Endothelial cell of umbilical vein (primary cell): ENCODE data around the gene SMIM44. TPM values are rescaled to one million over a fixed set of nuclear protein-coding genes. Genes with fewer than 3 reads are reported as not detected.

Source experiments
- BruUV-seq: library from RNA; stranded (reverse); fragments of 400-500 nt; replicated peaks from 2 replicates; lab custom pipeline; 2021; lab: Mats Ljungman, UMichigan
- CTCF ChIA-PET: fragments of 300-600, 350-600 bp; sonication (Branson Sonifier 250); formaldehyde crosslinking; loops from one replicate; lab custom pipeline; 2021; ENCODE audit warnings: antibody characterized with exemption, inconsistent platforms; lab: Charles Lee
- POLR2A ChIA-PET: fragments of 300-600, 350-600 bp; sonication (Branson Sonifier 250); formaldehyde crosslinking; loops from one replicate; lab custom pipeline; 2021; ENCODE audit warnings: antibody characterized with exemption, inconsistent platforms; lab: Charles Lee
- DNase-seq: peaks from one replicate; pipeline ENCODE4 v3.0.0-alpha.2; 2011; ENCODE audit warnings: low read depth, low spot score
- FAIRE-seq: peaks from 2 replicates; lab custom pipeline; 2011; peaks lifted over from hg19 to GRCh38; lab: Jason Lieb, UNC
- H2AFZ ChIP-seq: 2 replicates; pipeline ENCODE4 v1.6.0; 2012; ENCODE audit warnings: low read depth, low read length, control low read depth, inconsistent platforms
- H3K27ac ChIP-seq: 2 replicates; pipeline ENCODE4 v1.5.1; 2011; ENCODE audit warnings: low read depth, mild to moderate bottlenecking, control low read depth, low read length, moderate library complexity; ENCODE audit not compliant: insufficient read depth
- H3K27me3 ChIP-seq, 2 experiments: 2 replicates each; pipeline versions ENCODE4 v1.6.0 to v1.6.1; 2011; ENCODE audit warnings: low read length in 2 of 2, mixed read lengths in 1 of 2; ENCODE audit not compliant: control insufficient read depth in 2 of 2, insufficient read depth in 2 of 2
- H3K36me3 ChIP-seq, 2 experiments: 2 replicates in 1 of 2; 3 replicates in 1 of 2; pipeline ENCODE4 v1.5.1; 2011; ENCODE audit warnings: low read length in 2 of 2, mild to moderate bottlenecking in 1 of 2, moderate library complexity in 1 of 2; ENCODE audit not compliant: control insufficient read depth in 2 of 2, insufficient read depth in 2 of 2; ENCODE audit errors: extremely low read depth in 1 of 2
- H3K4me1 ChIP-seq: 3 replicates; pipeline ENCODE4 v1.5.1; 2011; ENCODE audit warnings: mild to moderate bottlenecking, low read length; ENCODE audit not compliant: control insufficient read depth, insufficient read depth; ENCODE audit errors: extremely low read depth
- H3K4me2 ChIP-seq: 2 replicates; pipeline ENCODE4 v1.6.1; 2011; ENCODE audit warnings: low read length, control low read depth, mixed read lengths; ENCODE audit not compliant: insufficient read depth
- H3K4me3 ChIP-seq, 3 experiments: fragments of 200-600 bp in 1 of 3; sonication (generic), shearing (Covaris generic) in 1 of 3; replicated peaks in 1 of 3; 2 replicates each; pipeline ENCODE4 v1.5.1; 2011 to 2016; ENCODE audit warnings: control low read depth in 3 of 3, low read length in 3 of 3, mild to moderate bottlenecking in 2 of 3, inconsistent platforms in 1 of 3, low read depth in 1 of 3, moderate library complexity in 1 of 3; ENCODE audit not compliant: insufficient read depth in 1 of 3
- H3K79me2 ChIP-seq: 2 replicates; pipeline ENCODE4 v1.6.0; 2012; ENCODE audit warnings: low read length, inconsistent platforms; ENCODE audit not compliant: control insufficient read depth, insufficient read depth
- H3K9ac ChIP-seq: replicated peaks from 2 replicates; pipeline ENCODE3; 2011; ENCODE audit warnings: low read length, control low read depth; ENCODE audit not compliant: insufficient read depth; ENCODE audit errors: extremely low read depth
- H3K9me1 ChIP-seq: replicated peaks from 3 replicates; pipeline ENCODE4 v1.6.0; 2011; ENCODE audit warnings: mild to moderate bottlenecking, low read length; ENCODE audit not compliant: control insufficient read depth, insufficient read depth; ENCODE audit errors: extremely low read depth
- H3K9me3 ChIP-seq: replicated peaks from 2 replicates; pipeline ENCODE4 v1.5.1; 2012; ENCODE audit warnings: low read length, inconsistent platforms; ENCODE audit not compliant: control insufficient read depth, insufficient read depth
- H4K20me1 ChIP-seq: replicated peaks from 2 replicates; pipeline ENCODE3; 2011; ENCODE audit warnings: mild to moderate bottlenecking, low read length; ENCODE audit not compliant: control insufficient read depth, insufficient read depth; ENCODE audit errors: extremely low read depth
- CTCF ChIP-seq, 2 donors: IDR thresholded peaks; 1 replicate in 1 of 2; 2 replicates in 1 of 2; pipeline ENCODE4 v1.5.1; 2011; ENCODE audit warnings: low read length in 2 of 2, mild to moderate bottlenecking in 2 of 2, moderate library complexity in 2 of 2, control low read depth in 1 of 2, inconsistent platforms in 1 of 2, low read depth in 1 of 2; ENCODE audit not compliant: insufficient read depth in 1 of 2; ENCODE audit errors: extremely low read depth in 1 of 2
- EZH2 ChIP-seq: IDR thresholded peaks from 2 replicates; pipeline ENCODE4 v1.6.1; 2012; ENCODE audit warnings: borderline replicate concordance, low read depth, mild to moderate bottlenecking, moderate library complexity, low read length, inconsistent platforms; ENCODE audit not compliant: severe bottlenecking
- FOS ChIP-seq: IDR thresholded peaks from 2 replicates; pipeline ENCODE4 v1.6.1; 2011; ENCODE audit warnings: mild to moderate bottlenecking, low read length, moderate library complexity, borderline replicate concordance; ENCODE audit not compliant: insufficient read depth
- GATA2 ChIP-seq: IDR thresholded peaks from 2 replicates; pipeline ENCODE4 v1.7.0; 2011; ENCODE audit warnings: low read depth, mild to moderate bottlenecking, moderate library complexity, mixed read lengths, low read length; ENCODE audit not compliant: insufficient read length, insufficient read depth
- JUN ChIP-seq: IDR thresholded peaks from 2 replicates; pipeline ENCODE4 v1.6.1; 2011; ENCODE audit warnings: borderline replicate concordance, low read depth; ENCODE audit not compliant: insufficient read length, insufficient read depth
- MAX ChIP-seq: IDR thresholded peaks from 2 replicates; pipeline ENCODE4 v1.6.1; 2011; ENCODE audit not compliant: insufficient read depth, insufficient read length
- MYC ChIP-seq: IDR thresholded peaks from one replicate; pipeline ENCODE4 v1.6.1; 2011; ENCODE audit warnings: mild to moderate bottlenecking, low read depth, low read length
- POLR2A ChIP-seq: IDR thresholded peaks from 2 replicates; pipeline ENCODE4 v1.6.1; 2012; ENCODE audit warnings: low read depth, mild to moderate bottlenecking, control low read depth, low read length
- POLR2AphosphoS5 ChIP-seq: IDR thresholded peaks from 2 replicates; pipeline ENCODE4 v1.6.1; 2012; ENCODE audit warnings: low read depth, mild to moderate bottlenecking, control low read depth, low read length, moderate library complexity; ENCODE audit not compliant: insufficient read depth
- dilution Hi-C: fragments of 300-500 bp; cut with MboI; formaldehyde crosslinking; loops from one replicate; pipeline ENCODE4 v1.15.0; 2019; ENCODE audit warnings: low sequenced_read_pairs; ENCODE audit not compliant: extremely low pct_ligation_motif_present
- intact Hi-C: fragments of 100-400 bp; cut with micrococcal nuclease; formaldehyde crosslinking; loops from one replicate; pipeline ENCODE4 v1.10.0; 2022
- polyA plus RNA-seq, 4 experiments: library from polyadenylated mRNA; depleted of rRNA in 3 of 4; stranded (reverse) in 3 of 4; unstranded in 1 of 4; fragments of >200 nt; gene quantifications; 2 replicates each; pipeline versions ENCODE4 v1.2.1 to v1.2.3, GENCODE V29; 2011 to 2012; ENCODE audit warnings: missing spikeins in 1 of 4
- total RNA-seq: library from RNA; stranded (reverse); gene quantifications from 2 replicates; pipeline ENCODE4 v1.2.3, GENCODE V29; 2021

SMIM44 gene
- total and polyA plus RNA-seq, 2 donors (not counting 3 experiments of a cell fraction or from before 2014, with no cell fraction given) = not detected

GRCh38 chr19:3505598-3506383 is 22.6 kb upstream of the SMIM44 start, which contains the start of gene FZR1:
TSS of gene FZR1 (plus strand) at chr19:3506311. CDS start at chr19:3522990, 16,679 bp downstream.
- Histone ChIP-seq H3K4me2 (peak within 1 kb of the TSS; percentile 94), H3K4me3 (peak within 1 kb of the TSS; percentile 76 to 91 (median 77)), H3K27ac (peak within 1 kb of the TSS; percentile 94), H3K4me1 (peaks cover 10% of the 10 kb centered on the region), H3K9me3 (no peaks in the 10 kb centered on the region), H3K36me3 (peaks cover 0 to 9% of the 10 kb centered on the region in 2 experiments), H2AFZ (peak within 1 kb of the TSS; percentile 98), H3K9ac (peak within 1 kb of the TSS; percentile 85), H4K20me1 (no peaks in the 10 kb centered on the region), H3K27me3 (no peaks in the 10 kb centered on the region), H3K9me1 (no peaks in the 10 kb centered on the region), H3K79me2 (peaks cover 46% of the 10 kb centered on the region)
- BruUV-seq = TSS peak; percentile 93
- DNase-seq (peak; percentile 98), FAIRE-seq (peak; percentile 95)
- CTCF ChIA-PET = interaction anchor here (1.9 kb wide), 1 partner anchor 21 kb away, joined by 9 read pairs; no protein-coding TSS in a partner anchor
- TF ChIP-seq MAX (peak; percentile 56), POLR2A (peak; percentile 47), GATA2 (no peak), JUN (no peak), FOS (no peak), EZH2 (no peak), CTCF (IDR thresholded peaks at IDR 0.05; ENCODE audit: extremely low read depth in 1 of 2, insufficient read depth in 1 of 2, low read depth in 1 of 2, low read length in 2 of 2) (no peak), MYC (peak; percentile 27), POLR2AphosphoS5 (peak; percentile 72)
- POLR2A ChIA-PET = no interaction called here
- dilution Hi-C loops (no loop called here), intact Hi-C loops (loop anchor here (2.0 kb wide), 1 partner anchor 67 kb away; the partner anchor contains the start of gene HMG20B)
